ENCODE data around the gene CSNK1G1.
"Not testable (repeated sequence)": the region's sequence is repeated elsewhere in the genome, so short reads cannot be mapped to it uniquely, and the experiment has no call there.

The CSNK1G1 gene

DNA sequence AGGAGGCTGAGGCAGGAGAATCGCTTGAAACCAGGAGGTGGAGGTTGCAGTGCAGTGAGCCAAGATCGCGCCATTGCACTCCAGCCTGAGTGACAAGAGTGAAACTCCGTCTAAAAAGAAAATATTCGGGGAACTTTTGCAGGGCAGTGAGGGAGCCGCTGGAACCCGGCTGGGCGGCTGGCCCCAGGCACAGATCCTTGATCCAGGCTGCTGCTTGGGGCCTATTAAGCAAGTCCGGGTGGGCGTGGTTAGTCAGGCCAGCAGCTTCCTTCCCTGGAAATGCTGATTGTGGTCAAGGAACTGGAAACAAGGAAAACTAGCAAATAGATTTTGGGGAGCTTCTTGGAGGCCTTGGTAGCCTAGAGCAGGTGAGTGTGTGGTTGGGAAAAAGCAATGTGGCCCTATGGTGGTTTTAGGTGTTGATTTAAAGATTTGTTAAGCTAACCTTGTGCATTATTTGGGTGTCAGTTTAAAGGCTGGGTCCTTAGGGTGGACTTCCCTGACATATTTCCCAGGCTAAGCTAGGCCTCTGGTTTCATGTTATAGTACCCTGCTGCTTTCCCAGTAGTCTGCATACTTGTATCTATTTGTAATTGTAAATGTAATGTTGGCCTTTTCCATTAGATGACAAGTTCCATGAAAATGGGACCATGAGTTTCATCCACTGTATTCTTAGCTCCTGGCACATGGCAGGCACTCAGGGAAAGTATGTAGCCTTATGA is 222.2 kb downstream of the CSNK1G1 start:
- DNase-seq (ENCODE audit: low read depth): no peak

GRCh38 chr15:64132217-64132616 is 223.8 kb downstream of the CSNK1G1 start:
- DNase-seq (ENCODE audit: low read depth): no peak

DNA sequence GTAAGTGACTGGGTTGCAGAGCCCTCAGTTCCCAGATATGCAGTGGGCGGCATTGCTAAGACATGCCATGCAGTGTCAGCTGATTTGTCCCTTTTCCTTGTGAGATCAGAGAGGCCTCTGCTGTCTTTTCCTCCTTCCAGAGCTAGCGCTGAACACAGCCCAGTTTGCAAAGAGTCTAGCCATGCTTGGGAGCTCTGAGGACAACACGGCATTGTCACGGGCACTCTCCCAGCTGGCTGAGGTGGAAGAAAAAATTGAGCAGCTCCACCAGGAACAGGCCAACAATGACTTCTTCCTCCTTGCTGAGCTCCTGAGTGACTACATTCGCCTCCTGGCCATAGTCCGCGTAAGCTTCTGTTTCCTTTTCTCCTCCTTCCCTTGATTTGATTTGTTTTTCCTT is 224.4 kb downstream of the CSNK1G1 start:
- no peak for DNase-seq (ENCODE audit: low read depth)

- DNase-seq (ENCODE audit: low read depth): no peak
Observed at GRCh38 chr15:64130159-64130558, 225.8 kb downstream of the CSNK1G1 start.

DNA sequence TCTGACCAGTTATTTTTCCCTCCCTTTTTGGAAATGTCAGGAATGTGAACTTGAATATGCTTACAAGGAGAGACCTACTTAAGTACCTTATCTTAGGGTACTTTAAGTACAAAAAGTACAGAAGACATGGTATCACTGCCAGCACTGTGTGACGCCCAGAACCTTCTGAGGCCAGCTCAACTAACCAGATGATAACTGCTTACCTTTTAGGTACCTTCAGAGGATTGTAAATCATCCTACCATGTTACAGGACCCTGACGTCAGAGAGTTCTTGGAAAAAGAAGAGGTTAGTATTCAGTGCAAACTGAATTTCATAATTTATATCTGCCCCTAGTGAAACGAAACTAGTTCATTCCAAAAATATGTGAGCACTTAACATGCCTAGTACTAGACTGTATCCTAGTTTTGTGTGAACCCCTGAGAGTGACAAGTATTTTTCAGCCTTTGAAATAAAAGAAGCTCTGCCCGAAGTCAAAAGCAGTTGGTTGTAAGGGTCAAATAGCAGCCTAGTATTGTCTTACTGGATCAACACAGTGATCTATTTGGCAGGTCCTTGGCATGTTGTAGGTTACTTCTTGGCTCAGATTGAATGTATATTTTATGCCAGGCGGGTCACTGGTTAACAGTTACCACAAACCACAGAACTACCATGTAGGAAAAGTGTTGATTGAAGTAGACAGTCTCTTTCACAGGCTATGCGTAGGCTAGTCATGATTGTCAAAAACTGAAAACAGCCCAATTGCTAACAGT is 228.3 kb downstream of the CSNK1G1 start:
- no peak for DNase-seq (ENCODE audit: low read depth)

- no peak for DNase-seq (ENCODE audit: low read depth)
Observed at GRCh38 chr15:64125978-64126377, 230.0 kb downstream of the CSNK1G1 start.

- DNase-seq (ENCODE audit: low read depth): no peak
Observed at GRCh38 chr15:64122936-64123351, 233.0 kb downstream of the CSNK1G1 start.

DNA sequence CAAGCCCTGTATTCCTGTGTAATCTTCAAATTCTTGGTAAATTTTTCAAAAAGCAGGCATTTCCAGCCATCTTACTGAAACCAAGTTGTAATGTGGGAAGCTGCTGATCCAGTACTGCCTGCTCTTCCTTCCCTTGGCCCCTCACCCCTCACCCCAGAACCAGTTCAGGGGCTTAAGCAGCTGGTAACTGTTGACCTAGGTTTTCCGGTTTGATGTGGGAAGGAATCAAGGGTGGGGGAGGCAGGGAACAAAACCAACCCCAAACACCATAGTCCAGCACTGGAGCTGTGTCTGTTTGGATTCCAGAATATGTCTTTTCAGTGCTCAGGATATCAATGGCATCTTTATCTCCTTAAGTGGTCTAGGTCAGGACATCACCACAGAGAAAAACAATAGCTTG is 233.5 kb downstream of the CSNK1G1 start:
- DNase-seq (ENCODE audit: low read depth): no peak

DNA sequence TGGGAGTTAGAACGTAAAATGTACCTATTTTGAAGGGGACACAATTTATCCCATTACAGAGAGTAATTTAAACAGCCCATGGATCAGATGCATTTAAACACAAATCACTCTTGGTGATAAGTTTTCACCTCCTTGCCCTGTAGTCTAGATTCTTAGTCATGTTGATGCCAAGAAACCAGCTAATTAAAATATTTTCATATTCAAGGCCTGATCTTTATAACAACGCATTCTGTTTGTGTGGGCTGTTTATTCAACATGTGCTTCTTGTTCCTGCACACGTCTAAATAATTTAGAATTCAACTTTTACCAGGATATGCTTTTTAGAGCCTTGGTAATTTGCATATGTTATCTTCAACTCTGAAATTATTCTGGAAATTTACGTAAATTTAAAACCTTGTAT is 234.4 kb downstream of the CSNK1G1 start:
- DNase-seq (ENCODE audit: low read depth): no peak

DNA sequence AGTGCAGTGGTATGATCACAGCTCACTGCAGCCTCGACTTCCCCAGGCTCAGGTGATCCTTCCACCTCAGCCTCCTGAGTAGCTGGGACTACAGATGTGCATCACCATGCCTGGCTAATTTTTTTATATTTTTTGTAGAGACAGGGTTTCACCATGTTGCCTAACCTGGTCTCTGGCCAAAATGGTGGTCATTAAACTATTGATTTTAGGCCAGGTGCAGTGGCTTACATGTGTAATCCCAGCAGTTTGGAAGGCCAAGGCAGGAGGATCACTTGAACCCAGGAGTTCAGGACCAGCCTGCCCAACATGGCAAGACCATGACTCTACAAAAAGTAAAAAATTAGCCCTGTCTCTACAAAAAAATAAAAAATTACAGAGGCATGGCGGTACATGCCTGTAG is 235.7 kb downstream of the CSNK1G1 start:
- not testable (repeated sequence) for DNase-seq (ENCODE audit: low read depth)

DNA sequence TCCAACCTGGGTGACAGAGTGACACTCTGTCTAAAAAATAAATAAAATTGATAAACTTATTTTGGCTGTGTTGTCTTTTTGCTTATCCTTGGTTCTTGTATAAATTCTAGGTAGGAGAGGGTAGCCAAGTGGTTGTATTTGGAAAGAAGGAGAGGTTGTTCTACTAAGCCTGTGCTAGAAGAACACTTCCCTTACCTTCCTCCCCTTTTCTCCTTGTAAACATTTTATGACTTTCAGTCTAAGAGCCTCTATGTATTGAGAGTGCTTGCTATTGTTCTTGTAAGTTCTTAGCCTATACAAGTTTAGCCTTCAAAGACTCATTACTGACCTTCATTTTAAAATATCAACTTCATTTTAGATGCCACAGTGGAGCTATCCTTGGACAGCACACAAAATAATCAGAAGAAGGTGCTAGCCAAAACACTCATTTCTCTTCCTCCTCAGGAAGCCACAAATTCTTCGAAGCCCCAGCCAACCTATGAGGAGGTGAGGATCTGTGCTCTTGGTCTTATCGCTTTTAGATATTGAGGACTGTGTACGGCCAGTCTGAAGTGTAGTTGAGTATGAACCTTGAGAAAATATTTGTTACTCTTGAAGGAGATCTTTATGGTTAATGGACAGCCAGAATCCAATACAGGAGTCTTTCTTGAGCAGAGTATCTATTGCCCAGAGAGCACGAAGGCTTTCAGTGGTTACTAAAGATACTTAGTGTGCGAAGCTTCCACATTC is 238.1 kb downstream of the CSNK1G1 start:
- DNase-seq (ENCODE audit: low read depth): no peak
